Transverse colon (tissue), 4 donors: ENCODE data around the gene TGFBR2.

Source experiments
- CTCF ChIP-seq, 5 experiments: fragments of 200-600 bp in 3 of 5; fragments of 450-650 bp in 2 of 5; sonication (generic) in 3 of 5; IDR thresholded peaks; 1 replicate in 2 of 5; 2 replicates in 3 of 5; pipeline ENCODE4 v1.5.1; 2016 to 2017; ENCODE audit warnings: antibody characterized with exemption in 5 of 5, inconsistent platforms in 3 of 5, mild to moderate bottlenecking in 2 of 5, moderate library complexity in 1 of 5
- EP300 ChIP-seq: sonication (generic); formaldehyde crosslinking; IDR thresholded peaks from one replicate; pipeline ENCODE4 v1.6.1; 2017; ENCODE audit warnings: antibody characterized with exemption, low read depth
- POLR2A ChIP-seq: fragments of 450-650 bp; IDR thresholded peaks from one replicate; pipeline ENCODE4 v1.6.1; 2016; ENCODE audit warnings: antibody characterized with exemption, mild to moderate bottlenecking, moderate library complexity
- POLR2AphosphoS5 ChIP-seq, 3 donors: sonication (generic); formaldehyde crosslinking; IDR thresholded peaks; one replicate each; pipeline ENCODE4 v1.6.1; 2016; ENCODE audit warnings: antibody characterized with exemption in 3 of 3

GRCh38 chr3:30641416-30642251, 35.2 kb downstream of the TGFBR2 start:
- TF ChIP-seq CTCF (IDR thresholded peaks at IDR 0.05) (no peak), POLR2AphosphoS5 (IDR thresholded peaks at IDR 0.05) (no peak), POLR2A (no peak), EP300 (no peak)
